Measurements from ENCODE around the gene RNF213.

- TF ChIP-seq CTCF (IDR thresholded peaks at IDR 0.05), result no peak
- no peak for TF ChIP-seq POLR2A (IDR thresholded peaks at IDR 0.05)
These were observed 25.9 kb downstream of the RNF213 start for GRCh38 chr17:80286638-80286960.
